Esophagus squamous epithelium (tissue), 5 donors: ENCODE results near the gene MTMR11. TPM values are rescaled to one million over a fixed set of nuclear protein-coding genes. Genes with fewer than 3 reads are reported as not detected.

Experiments
- DNase-seq: peaks from one replicate; lab custom pipeline; 2025; lab: John Stamatoyannopoulos, UW
- H3K27ac ChIP-seq, 4 donors: fragments of 200-600 bp; sonication (generic); one replicate each; pipeline ENCODE4 v1.5.1; 2016 to 2019; ENCODE audit warnings: mild to moderate bottlenecking in 1 of 4
- H3K27me3 ChIP-seq, 4 donors: fragments of 200-600 bp; sonication (generic); 1 replicate in 3 of 4; 2 replicates in 1 of 4; pipeline versions ENCODE4 v1.5.1 to v1.6.0; 2017 to 2021; ENCODE audit warnings: antibody characterized with exemption in 1 of 4
- H3K36me3 ChIP-seq, 3 donors: fragments of 200-600 bp; sonication (generic); one replicate each; pipeline ENCODE4 v1.5.1; 2016 to 2019
- H3K4me1 ChIP-seq, 3 donors: fragments of 200-600 bp; sonication (generic); one replicate each; pipeline ENCODE4 v1.5.1; 2017 to 2019
- H3K4me3 ChIP-seq, 4 donors: fragments of 200-600 bp; sonication (generic); 1 replicate in 3 of 4; 2 replicates in 1 of 4; pipeline ENCODE4 v1.5.1; 2016 to 2019; ENCODE audit warnings: mild to moderate bottlenecking in 2 of 4, moderate library complexity in 1 of 4
- H3K9me3 ChIP-seq, 3 donors: fragments of 200-600 bp; sonication (generic); one replicate each; pipeline ENCODE4 v1.5.1; 2016 to 2019
- CTCF ChIP-seq, 6 experiments: fragments of 450-650 bp in 4 of 6; fragments of 200-600 bp in 2 of 6; sonication (generic) in 2 of 6; IDR thresholded peaks; one replicate each; pipeline ENCODE4 v1.5.1; 2016 to 2019; ENCODE audit warnings: antibody characterized with exemption in 6 of 6, mild to moderate bottlenecking in 4 of 6, moderate library complexity in 4 of 6
- POLR2A ChIP-seq, 4 donors: fragments of 450-650 bp; IDR thresholded peaks; one replicate each; pipeline ENCODE4 v1.6.1; 2017; ENCODE audit warnings: antibody characterized with exemption in 4 of 4, mild to moderate bottlenecking in 4 of 4, moderate library complexity in 3 of 4
- WGBS, 2 donors: methylation state at CpG; one replicate each; pipeline ENCODE4 v1.1.5; 2018; 5-methylcytosine and 5-hydroxymethylcytosine counted together
- intact Hi-C: fragments of 100-400 bp; cut with DNase I; formaldehyde crosslinking; loops from one replicate; pipeline ENCODE4 v1.15.0; 2022
- total RNA-seq, 4 donors: library from RNA; depleted of rRNA; stranded (reverse); fragments of >200 nt; gene quantifications; one replicate each; pipeline ENCODE4 v1.1.0, GENCODE V29; 2016
- donor health status: DM: yes; HTN: yes; CAD: no.

The MTMR11 gene
- total RNA-seq, result 10 to 100 TPM in 2 of 4 donors, 1 to 10 TPM in 2; 3.9 to 13.5 (median 10.6) TPM

GRCh38 chr1:149936170-149936991 is at the start of gene MTMR11:
Gene MTMR11 (minus strand): TSS chr1:149936879. CDS start chr1:149936647, 232 bp downstream.
- DNase-seq, result no peak
- TF ChIP-seq POLR2A (IDR thresholded peaks at IDR 0.05) (no peak), CTCF (IDR thresholded peaks at IDR 0.05) (no peak)
- peaks cover 4 to 66% (median 34%) of the 10 kb centered on the region in 3 donors for H3K4me1 ChIP-seq
- peak within 1 kb of the TSS; percentile 35 to 74 (median 54) for H3K4me3 ChIP-seq
- intact Hi-C loops, result no loop called here
- no peaks in the 10 kb centered on the region for H3K9me3 ChIP-seq
- 14 to 26% methylated on average over 15 to 17 of the region's 18 CpGs for WGBS, 2 donors
- H3K27ac ChIP-seq, result peak within 1 kb of the TSS; percentile 77 to 90 (median 83)
- no peaks in the 10 kb centered on the region for H3K27me3 ChIP-seq
- peaks cover 0 to 29% (median 0%) of the 10 kb centered on the region in 3 donors for H3K36me3 ChIP-seq

GRCh38 chr1:149979972-149980540 is 43.4 kb upstream of the MTMR11 start:
- TF ChIP-seq CTCF (IDR thresholded peaks at IDR 0.05) (no peak), POLR2A (IDR thresholded peaks at IDR 0.05) (no peak)
- H3K9me3 ChIP-seq, result no peaks in the 10 kb centered on the region
- peaks cover 0 to 29% (median 7%) of the 10 kb centered on the region in 3 donors for H3K4me1 ChIP-seq
- peaks cover 0 to 24% (median 0%) of the 10 kb centered on the region in 3 donors for H3K36me3 ChIP-seq
- H3K27ac ChIP-seq, result no peak overlapping the region
- no peaks in the 10 kb centered on the region for H3K27me3 ChIP-seq
- intact Hi-C loops, result no loop called here
- H3K4me3 ChIP-seq, result no peak overlapping the region
- no peak for DNase-seq
- WGBS, 2 donors, result 93 to 100% methylated on average over 3 of the region's 3 CpGs

- WGBS, 2 donors, result 88 to 92% methylated on average over 2 of the region's 2 CpGs
- no peaks in the 10 kb centered on the region for H3K9me3 ChIP-seq
- peaks cover 0 to 31% (median 0%) of the 10 kb centered on the region in 3 donors for H3K36me3 ChIP-seq
- no peaks in the 10 kb centered on the region for H3K27me3 ChIP-seq
- no peak for DNase-seq
- intact Hi-C loops, result no loop called here
- TF ChIP-seq POLR2A (IDR thresholded peaks at IDR 0.05) (no peak), CTCF (IDR thresholded peaks at IDR 0.05) (no peak)
- H3K4me1 ChIP-seq, result peaks cover 0 to 29% (median 7%) of the 10 kb centered on the region in 3 donors
- H3K27ac ChIP-seq, result no peak overlapping the region
- no peak overlapping the region for H3K4me3 ChIP-seq
Measured at GRCh38 chr1:149979245-149979971, 42.7 kb upstream of the MTMR11 start.

GRCh38 chr1:149978547-149979023 is 41.9 kb upstream of the MTMR11 start:
- Histone ChIP-seq H3K4me3 (no peak overlapping the region), H3K36me3 (peaks cover 0 to 39% (median 0%) of the 10 kb centered on the region in 3 donors), H3K27ac (no peak overlapping the region), H3K4me1 (peaks cover 0 to 29% (median 7%) of the 10 kb centered on the region in 3 donors), H3K27me3 (no peaks in the 10 kb centered on the region), H3K9me3 (no peaks in the 10 kb centered on the region)
- WGBS, 2 donors, result 73 to 79% methylated on average over 1 of the region's 1 CpG
- TF ChIP-seq POLR2A (IDR thresholded peaks at IDR 0.05) (no peak), CTCF (IDR thresholded peaks at IDR 0.05) (no peak)
- intact Hi-C loops, result no loop called here
- DNase-seq, result no peak
